Measurements from ENCODE around the gene TRIM71. TPM values are rescaled to one million over a fixed set of nuclear protein-coding genes. Genes with fewer than 3 reads are reported as not detected.
"Not testable (repeated sequence)": the region's sequence is repeated elsewhere in the genome, so short reads cannot be mapped to it uniquely, and the experiment has no call there.

TRIM71 gene
- total RNA-seq, 1 experiment from 2014 or later: 0.18 TPM

GRCh38 chr3:32844322-32844654, 26.5 kb downstream of the TRIM71 start:
- intact Hi-C loops (cut with micrococcal nuclease; ENCODE audit: unreplicated experiment): no loop called here
- Histone ChIP-seq H3K4me3 (ENCODE audit: low read depth in 2 of 2, low read length in 2 of 2) (no peak overlapping the region), H3K9me3 (ENCODE audit: control insufficient read depth, insufficient read depth, low read depth, low read length) (no peaks in the 10 kb centered on the region), H3K36me3 (ENCODE audit: control insufficient read depth, insufficient read depth, low read length) (no peaks in the 10 kb centered on the region), H3K27ac (ENCODE audit: low read length) (no peak overlapping the region), H3K27me3 (ENCODE audit: control insufficient read depth, insufficient read depth, low read length) (no peaks in the 10 kb centered on the region), H3K4me1 (ENCODE audit: control insufficient read depth, insufficient read depth, low read length) (no peaks in the 10 kb centered on the region)
- TF ChIP-seq SIN3A (IDR thresholded peaks at IDR 0.05; ENCODE audit: borderline replicate concordance, insufficient read depth, low read depth, low read length) (no peak), POLR2AphosphoS5 (IDR thresholded peaks at IDR 0.05; ENCODE audit: low read depth, low read length) (no peak), CTCF (IDR thresholded peaks at IDR 0.05) (no peak), REST (IDR thresholded peaks at IDR 0.05; ENCODE audit: insufficient read depth in 1 of 2, low read depth in 2 of 2, low read length in 1 of 2) (no peak), TCF7L2 (IDR thresholded peaks at IDR 0.05; ENCODE audit: low read depth, low read length) (no peak)
- in situ Hi-C loops (cut with HindIII; ENCODE audit: low pct_unique_long_range_greater_than_20kb, low sequenced_read_pairs): no loop called here
- no peak for ATAC-seq
- BruUV-seq (replicated peaks): no TSS peak
- ChIA-PET POLR2A (no interaction called here), CTCF (no interaction called here)
- no peak for DNase-seq (ENCODE audit: low read depth, low spot score)

DNA sequence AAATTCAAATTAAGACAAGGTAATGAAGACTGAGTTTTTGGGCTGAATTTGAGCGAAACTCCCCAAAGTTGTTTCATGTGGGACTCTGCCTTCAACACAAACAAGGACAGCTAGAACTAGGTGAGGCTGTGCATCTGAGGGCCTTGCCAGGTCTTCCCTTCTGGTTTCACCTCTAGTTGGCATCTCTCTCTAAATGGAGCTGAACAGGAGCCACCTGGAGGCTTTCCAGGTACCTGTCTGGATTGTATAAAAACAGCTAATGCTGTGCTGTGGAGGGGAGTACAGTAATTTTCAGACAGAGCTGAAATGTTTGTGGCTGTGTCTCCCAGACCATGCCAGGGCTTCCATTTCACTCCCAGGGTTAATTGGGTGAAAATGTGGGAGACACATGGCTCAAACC, 27.1 kb downstream of the TRIM71 start:
- no peaks in the 10 kb centered on the region for H3K27me3 ChIP-seq (ENCODE audit: control insufficient read depth, insufficient read depth, low read length)
- ChIA-PET CTCF (no interaction called here), POLR2A (no interaction called here)
- H3K4me3 ChIP-seq (ENCODE audit: low read depth in 2 of 2, low read length in 2 of 2): no peak overlapping the region
- no peaks in the 10 kb centered on the region for H3K9me3 ChIP-seq (ENCODE audit: control insufficient read depth, insufficient read depth, low read depth, low read length)
- TF ChIP-seq SIN3A (IDR thresholded peaks at IDR 0.05; ENCODE audit: borderline replicate concordance, insufficient read depth, low read depth, low read length) (no peak), CTCF (IDR thresholded peaks at IDR 0.05) (no peak)
- H3K4me1 ChIP-seq (ENCODE audit: control insufficient read depth, insufficient read depth, low read length): no peaks in the 10 kb centered on the region
- H3K36me3 ChIP-seq (ENCODE audit: control insufficient read depth, insufficient read depth, low read length): no peaks in the 10 kb centered on the region
- no peak for ATAC-seq
- intact Hi-C loops (cut with micrococcal nuclease; ENCODE audit: unreplicated experiment) (no loop called here), in situ Hi-C loops (cut with HindIII; ENCODE audit: low pct_unique_long_range_greater_than_20kb, low sequenced_read_pairs) (no loop called here)
- no peak for DNase-seq (ENCODE audit: low read depth, low spot score)
- BruUV-seq (replicated peaks): no TSS peak
- H3K27ac ChIP-seq (ENCODE audit: low read length): no peak overlapping the region

- intact Hi-C loops (cut with micrococcal nuclease; ENCODE audit: unreplicated experiment); BruUV-seq (replicated peaks); H3K4me1 ChIP-seq (ENCODE audit: control insufficient read depth, insufficient read depth, low read length): not testable (repeated sequence)
Measured at GRCh38 chr3:32845546-32845945, 27.7 kb downstream of the TRIM71 start.

DNA sequence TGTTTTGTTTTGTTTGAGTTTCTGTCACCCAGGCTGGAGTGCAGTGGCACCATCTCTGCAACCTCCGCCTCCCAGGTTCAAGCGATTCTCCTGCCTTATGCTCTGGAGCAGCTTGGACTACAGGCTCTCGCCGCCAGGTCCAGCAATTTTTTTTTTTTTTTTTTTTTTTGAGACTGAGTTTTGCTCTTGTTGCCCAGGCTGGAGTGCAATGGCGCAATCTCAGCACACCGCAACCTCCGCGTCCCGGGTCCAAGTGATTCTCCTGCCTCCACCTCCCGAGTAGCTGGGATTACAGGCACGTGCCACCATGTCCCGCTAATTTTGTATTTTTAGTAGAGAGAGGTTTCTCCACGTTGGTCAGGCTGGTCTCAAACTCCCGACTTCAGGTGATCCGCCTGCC, 29.2 kb downstream of the TRIM71 start:
- H3K27ac ChIP-seq (ENCODE audit: low read length); H3K36me3 ChIP-seq (ENCODE audit: control insufficient read depth, insufficient read depth, low read length); DNase-seq (ENCODE audit: low read depth, low spot score); H3K9me3 ChIP-seq (ENCODE audit: control insufficient read depth, insufficient read depth, low read depth, low read length); H3K4me3 ChIP-seq (ENCODE audit: low read depth in 2 of 2, low read length in 2 of 2); ATAC-seq; BruUV-seq (replicated peaks); CTCF ChIA-PET; intact Hi-C loops (cut with micrococcal nuclease; ENCODE audit: unreplicated experiment); H3K4me1 ChIP-seq (ENCODE audit: control insufficient read depth, insufficient read depth, low read length); in situ Hi-C loops (cut with HindIII; ENCODE audit: low pct_unique_long_range_greater_than_20kb, low sequenced_read_pairs); H3K27me3 ChIP-seq (ENCODE audit: control insufficient read depth, insufficient read depth, low read length): not testable (repeated sequence)
- POLR2A ChIA-PET: interaction anchor here (0.6 kb wide), 1 partner anchor 51 kb away, joined by 3 read pairs; no protein-coding TSS in a partner anchor

More at GRCh38 chr3:32845546-32845945, 27.7 kb downstream of the TRIM71 start:
- ATAC-seq; POLR2A ChIA-PET; H3K4me3 ChIP-seq (ENCODE audit: low read depth in 2 of 2, low read length in 2 of 2); H3K9me3 ChIP-seq (ENCODE audit: control insufficient read depth, insufficient read depth, low read depth, low read length); H3K27ac ChIP-seq (ENCODE audit: low read length); H3K27me3 ChIP-seq (ENCODE audit: control insufficient read depth, insufficient read depth, low read length); in situ Hi-C loops (cut with HindIII; ENCODE audit: low pct_unique_long_range_greater_than_20kb, low sequenced_read_pairs); H3K36me3 ChIP-seq (ENCODE audit: control insufficient read depth, insufficient read depth, low read length); CTCF ChIA-PET; DNase-seq (ENCODE audit: low read depth, low spot score): not testable (repeated sequence)

All from Panc1 (cell line).